Measurements from ENCODE around the gene MRPL42. TPM values are rescaled to one million over a fixed set of nuclear protein-coding genes. Genes with fewer than 3 reads are reported as not detected.

The MRPL42 gene
- total and polyA plus RNA-seq, 2 of the 4 experiments (the other 2 are of a cell fraction) = 64.2 to 90.7 TPM

DNA sequence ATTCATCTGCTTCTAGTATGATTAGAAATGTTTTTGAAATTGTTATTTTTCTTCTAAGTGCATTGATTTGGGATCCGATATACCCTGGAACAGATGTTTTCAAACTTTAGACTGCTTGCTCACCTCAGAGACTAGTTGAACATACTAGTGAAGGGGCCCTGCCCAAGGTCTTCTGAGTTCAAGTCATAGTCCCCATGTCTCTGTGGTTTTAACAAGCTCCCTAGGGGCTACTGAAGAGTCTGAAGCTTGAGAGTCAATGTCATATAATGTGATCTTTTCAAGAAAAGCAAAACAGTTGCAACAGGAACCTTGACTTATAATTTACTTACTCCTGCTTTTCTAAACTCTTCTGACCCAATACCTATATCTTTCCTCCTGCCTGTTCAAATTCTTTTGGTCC is 18.0 kb upstream of the MRPL42 start:
- no peaks in the 10 kb centered on the region; a peak in 1 of 4 replicates for H3K79me1 ChIP-seq (ENCODE audit: low read depth in 1 of 2, low read length in 2 of 2)
- no peaks in the 10 kb centered on the region for H4K20me1 ChIP-seq (ENCODE audit: insufficient read depth, low read length)
- WGBS, 2 experiments (ENCODE audit: extremely low coverage in 2 of 2, insufficient read length in 1 of 2) = no CpG with 5 or more reads among the region's 1 CpG
- no peak overlapping the region for H3K9ac ChIP-seq (ENCODE audit: low read depth, low read length)
- H2AK9ac ChIP-seq (replicated peaks; ENCODE audit: low read depth, low read length, poor library complexity) = no peak overlapping the region
- H2BK20ac ChIP-seq (ENCODE audit: low read depth, low read length) = no peak overlapping the region
- H2AK5ac ChIP-seq (ENCODE audit: low read depth, low read length) = no peak overlapping the region
- no peak overlapping the region for H3K56ac ChIP-seq (ENCODE audit: extremely low read depth, insufficient read depth, low read length)
- DNase-seq = no peak
- no peaks in the 10 kb centered on the region for H3K4me1 ChIP-seq (ENCODE audit: control insufficient read depth, insufficient read depth, low read length)
- ChIA-PET POLR2A (ENCODE audit: unreplicated experiment) (no interaction called here), CTCF (interaction anchor here (1.1 kb wide), 2 partner anchors 11 to 13 kb away, joined by 3 read pairs; no protein-coding TSS in a partner anchor)
- no peak overlapping the region for H2AFZ ChIP-seq (replicated peaks; ENCODE audit: low read length, poor library complexity)
- ATAC-seq (ENCODE audit: low read depth) = no peak
- H3K23ac ChIP-seq (ENCODE audit: low read depth, low read length) = no peak overlapping the region
- no peak overlapping the region for H3K14ac ChIP-seq (replicated peaks; ENCODE audit: low read depth, low read length)
- H3K9me3 ChIP-seq (ENCODE audit: control insufficient read depth, insufficient read depth, low read length) = no peaks in the 10 kb centered on the region
- no peaks in the 10 kb centered on the region for H3K27me3 ChIP-seq (ENCODE audit: control insufficient read depth, insufficient read depth, low read length)
- no peaks in the 10 kb centered on the region for H3K36me3 ChIP-seq (ENCODE audit: control insufficient read depth, insufficient read depth, low read length)
- no peak overlapping the region for H4K5ac ChIP-seq (ENCODE audit: low read depth, low read length)
- H3K9me1 ChIP-seq (ENCODE audit: insufficient read depth, low read length) = no peaks in the 10 kb centered on the region
- no peak overlapping the region for H2BK15ac ChIP-seq (ENCODE audit: low read depth, low read length)
- no peak overlapping the region for H3K4me2 ChIP-seq (ENCODE audit: low read depth, low read length)
- TF ChIP-seq RCOR1 (IDR thresholded peaks at IDR 0.05; ENCODE audit: insufficient replicate concordance, low read length) (no peak), USF2 (IDR thresholded peaks at IDR 0.05; ENCODE audit: low read depth, low read length) (no peak), CHD1 (IDR thresholded peaks at IDR 0.05; ENCODE audit: low read depth, low read length) (no peak), CEBPB (IDR thresholded peaks at IDR 0.05; ENCODE audit: low read depth, low read length) (no peak), BHLHE40 (IDR thresholded peaks at IDR 0.05; ENCODE audit: low read depth, low read length) (no peak), MAFK (IDR thresholded peaks at IDR 0.05; ENCODE audit: low read depth, low read length) (no peak), MXI1 (IDR thresholded peaks at IDR 0.05; ENCODE audit: borderline replicate concordance, low read depth, low read length) (no peak)
- TF ChIP-seq, protein P1, sequence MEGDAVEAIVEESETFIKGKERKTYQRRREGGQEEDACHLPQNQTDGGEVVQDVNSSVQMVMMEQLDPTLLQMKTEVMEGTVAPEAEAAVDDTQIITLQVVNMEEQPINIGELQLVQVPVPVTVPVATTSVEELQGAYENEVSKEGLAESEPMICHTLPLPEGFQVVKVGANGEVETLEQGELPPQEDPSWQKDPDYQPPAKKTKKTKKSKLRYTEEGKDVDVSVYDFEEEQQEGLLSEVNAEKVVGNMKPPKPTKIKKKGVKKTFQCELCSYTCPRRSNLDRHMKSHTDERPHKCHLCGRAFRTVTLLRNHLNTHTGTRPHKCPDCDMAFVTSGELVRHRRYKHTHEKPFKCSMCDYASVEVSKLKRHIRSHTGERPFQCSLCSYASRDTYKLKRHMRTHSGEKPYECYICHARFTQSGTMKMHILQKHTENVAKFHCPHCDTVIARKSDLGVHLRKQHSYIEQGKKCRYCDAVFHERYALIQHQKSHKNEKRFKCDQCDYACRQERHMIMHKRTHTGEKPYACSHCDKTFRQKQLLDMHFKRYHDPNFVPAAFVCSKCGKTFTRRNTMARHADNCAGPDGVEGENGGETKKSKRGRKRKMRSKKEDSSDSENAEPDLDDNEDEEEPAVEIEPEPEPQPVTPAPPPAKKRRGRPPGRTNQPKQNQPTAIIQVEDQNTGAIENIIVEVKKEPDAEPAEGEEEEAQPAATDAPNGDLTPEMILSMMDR (conservative IDR thresholded peaks at IDR 0.05; ENCODE audit: low read depth, low read length) = no peak
- H3K4ac ChIP-seq (ENCODE audit: low read depth, low read length) = no peak overlapping the region
- no peak overlapping the region for H3K4me3 ChIP-seq (ENCODE audit: insufficient read depth, low read depth, low read length)
- BruUV-seq (replicated peaks) = no TSS peak
- H4K91ac ChIP-seq (ENCODE audit: insufficient read depth, low read depth, low read length) = no peak overlapping the region
- dilution Hi-C loops (cut with HindIII; ENCODE audit: low sequenced_read_pairs, unreplicated experiment) (no loop called here), in situ Hi-C loops (cut with MboI; ENCODE audit: low sequenced_read_pairs) (no loop called here), intact Hi-C loops (cut with micrococcal nuclease) (no loop called here)
- H2BK120ac ChIP-seq (ENCODE audit: low read depth, low read length) = no peak overlapping the region
- no peak overlapping the region for H3K18ac ChIP-seq (ENCODE audit: low read depth, low read length)
- H3K27ac ChIP-seq (ENCODE audit: insufficient read depth, low read length) = no peak overlapping the region
- H4K8ac ChIP-seq (ENCODE audit: low read depth in 2 of 2, low read length in 2 of 2) = no peak overlapping the region
- no peak overlapping the region for H2BK5ac ChIP-seq (ENCODE audit: low read depth, low read length, poor library complexity, severe bottlenecking)
